ENCODE measurements around the gene TIMP2.
"Not testable (repeated sequence)": the region's sequence is repeated elsewhere in the genome, so short reads cannot be mapped to it uniquely, and the experiment has no call there.

- not testable (repeated sequence) for TF ChIP-seq CTCF (IDR thresholded peaks at IDR 0.05; ENCODE audit: poor library complexity, severe bottlenecking); POLR2AphosphoS5 (IDR thresholded peaks at IDR 0.05); EZH2 (IDR thresholded peaks at IDR 0.05; ENCODE audit: borderline replicate concordance, insufficient read depth, low read length, poor library complexity, severe bottlenecking); RAD21 (conservative IDR thresholded peaks at IDR 0.05); REST (IDR thresholded peaks at IDR 0.05; ENCODE audit: borderline replicate concordance)
These were observed 20.3 kb upstream of the TIMP2 start for GRCh38 chr17:78945455-78945854.
